HCT116 (cell line): ENCODE data around the gene UCKL1. TPM values are rescaled to one million over a fixed set of nuclear protein-coding genes. Genes with fewer than 3 reads are reported as not detected.

Experiments
- ATAC-seq: fragments of 200-7000 bp; cut with Tn5 transposase; 2 replicates; pipeline ENCODE4 v1.9.1; 2020; ENCODE audit warnings: mild to moderate bottlenecking, moderate library complexity
- BruUV-seq: library from RNA; stranded (reverse); fragments of 400-500 nt; replicated peaks from 2 replicates; lab custom pipeline; 2021; lab: Mats Ljungman, UMichigan
- CTCF ChIA-PET: fragments of 300-600 bp; sonication (Branson Sonifier 250); formaldehyde crosslinking; loops from one replicate; lab custom pipeline; 2021; ENCODE audit warnings: antibody characterized with exemption; lab: Charles Lee
- POLR2A ChIA-PET: fragments of 300-600, 350-600 bp; sonication (Branson Sonifier 250); formaldehyde crosslinking; loops from one replicate; lab custom pipeline; 2021; ENCODE audit warnings: antibody characterized with exemption; lab: Charles Lee
- RAD21 ChIA-PET, 2 experiments: fragments of 300-600 bp; sonication (Branson Sonifier 250); formaldehyde crosslinking; loops; one replicate each; lab custom pipeline; 2023; ENCODE audit warnings: low total read pairs in 2 of 2; ENCODE audit not compliant: uncharacterized antibody in 2 of 2, unreplicated experiment in 2 of 2, low non-redundant PET in 1 of 2; lab: Charles Lee
- DNase-seq: peaks from one replicate; pipeline ENCODE4 v3.0.0-alpha.2; 2010; ENCODE audit warnings: low read depth, low spot score
- H2AFZ ChIP-seq: fragments of 200-600 bp; shearing (Covaris generic), sonication (generic); 2 replicates; pipeline ENCODE4 v1.6.1; 2017; ENCODE audit warnings: low read depth, mixed run types, mixed read lengths, antibody characterized with exemption, low read length; ENCODE audit not compliant: poor library complexity, severe bottlenecking
- H3K27ac ChIP-seq: 2 replicates; pipeline ENCODE4 v1.5.1; 2012; ENCODE audit warnings: low read depth, low read length
- H3K27me3 ChIP-seq: fragments of 200-600 bp; sonication (generic); 2 replicates; pipeline ENCODE4 v1.6.1; 2016; ENCODE audit warnings: mixed run types, low read length, mixed read lengths; ENCODE audit not compliant: insufficient read depth
- H3K36me3 ChIP-seq, 2 experiments: fragments of 200-500 bp in 1 of 2; fragments of 200-600 bp in 1 of 2; sonication (Bioruptor generic) in 1 of 2; sonication (generic) in 1 of 2; 2 replicates each; pipeline versions ENCODE4 v1.5.1 to v1.6.1; 2014 to 2016; ENCODE audit warnings: low read length in 2 of 2, inconsistent platforms in 1 of 2, mixed read lengths in 1 of 2, mixed run types in 1 of 2; ENCODE audit not compliant: insufficient read depth in 2 of 2, control insufficient read depth in 1 of 2
- H3K4me1 ChIP-seq, 2 experiments: fragments of 200-600 bp in 1 of 2; sonication (generic) in 1 of 2; 2 replicates each; pipeline versions ENCODE4 v1.5.1 to v1.6.1; 2012 to 2017; ENCODE audit warnings: low read length in 2 of 2, inconsistent platforms in 1 of 2, mild to moderate bottlenecking in 1 of 2, mixed read lengths in 1 of 2, mixed run types in 1 of 2, moderate library complexity in 1 of 2; ENCODE audit not compliant: insufficient read depth in 2 of 2, control insufficient read depth in 1 of 2
- H3K4me2 ChIP-seq: fragments of 200-600 bp; sonication (generic); 2 replicates; pipeline ENCODE4 v1.6.1; 2017; ENCODE audit warnings: mixed run types, low read length, mixed read lengths
- H3K4me3 ChIP-seq, 2 experiments: fragments of 200-600 bp in 1 of 2; sonication (generic) in 1 of 2; replicated peaks in 1 of 2; 2 replicates each; pipeline ENCODE4 v1.5.1; 2011 to 2016; ENCODE audit warnings: low read length in 2 of 2, control low read depth in 1 of 2, low read depth in 1 of 2, mild to moderate bottlenecking in 1 of 2, mixed read lengths in 1 of 2, mixed run types in 1 of 2
- H3K79me2 ChIP-seq: fragments of 200-600 bp; sonication (generic); 2 replicates; pipeline ENCODE4 v1.6.1; 2017; ENCODE audit warnings: mild to moderate bottlenecking, mixed run types, low read length, moderate library complexity, mixed read lengths; ENCODE audit not compliant: insufficient read depth
- H3K9ac ChIP-seq: fragments of 200-600 bp; sonication (generic); 2 replicates; pipeline ENCODE4 v1.6.1; 2016; ENCODE audit warnings: low read length, mixed read lengths
- H3K9me2 ChIP-seq: fragments of 200-600 bp; sonication (generic), shearing (Covaris generic); 2 replicates; pipeline ENCODE4 v1.6.1; 2017; ENCODE audit warnings: mixed run types, mild to moderate bottlenecking, moderate library complexity; ENCODE audit not compliant: insufficient read depth
- H3K9me3 ChIP-seq, 2 experiments: fragments of 200-500 bp in 1 of 2; fragments of 200-600 bp in 1 of 2; sonication (Bioruptor generic) in 1 of 2; sonication (generic) in 1 of 2; 2 replicates each; pipeline ENCODE4 v1.6.1; 2014 to 2017; ENCODE audit warnings: low read length in 2 of 2, mixed read lengths in 2 of 2, inconsistent platforms in 1 of 2, low read depth in 1 of 2, mild to moderate bottlenecking in 1 of 2, mixed run types in 1 of 2, moderate library complexity in 1 of 2; ENCODE audit not compliant: control insufficient read depth in 1 of 2, insufficient read depth in 1 of 2
- H4K20me1 ChIP-seq: fragments of 200-600 bp; sonication (generic), shearing (Covaris generic); 2 replicates; pipeline ENCODE4 v1.6.1; 2017; ENCODE audit warnings: mixed run types, mild to moderate bottlenecking, moderate library complexity; ENCODE audit not compliant: insufficient read depth
- ATF3 ChIP-seq: IDR thresholded peaks from 2 replicates; pipeline ENCODE4 v1.6.1; 2012
- CBX3 ChIP-seq: IDR thresholded peaks from 2 replicates; pipeline ENCODE4 v1.6.1; 2012; ENCODE audit warnings: low read depth
- CTCF ChIP-seq, 3 experiments: fragments of 200-600 bp in 1 of 3; sonication (generic) in 1 of 3; IDR thresholded peaks in 2 of 3; conservative IDR thresholded peaks in 1 of 3; 2 replicates each; pipeline ENCODE4 v1.5.1; 2012 to 2017; ENCODE audit warnings: low read depth in 2 of 3, low read length in 2 of 3, antibody characterized with exemption in 1 of 3, borderline replicate concordance in 1 of 3, control low read depth in 1 of 3, mild to moderate bottlenecking in 1 of 3, mixed read lengths in 1 of 3, mixed run types in 1 of 3, moderate library complexity in 1 of 3; ENCODE audit not compliant: insufficient read depth in 1 of 3
- ELF1 ChIP-seq: IDR thresholded peaks from 2 replicates; pipeline ENCODE4 v1.6.1; 2012; ENCODE audit warnings: low read depth, borderline replicate concordance
- EZH2 ChIP-seq: fragments of 200-600 bp; sonication (generic); IDR thresholded peaks from 2 replicates; pipeline ENCODE4 v1.6.1; 2017; ENCODE audit warnings: antibody characterized with exemption, mixed run types
- FOSL1 ChIP-seq: IDR thresholded peaks from 2 replicates; pipeline ENCODE4 v1.6.1; 2012; ENCODE audit warnings: low read depth
- JUND ChIP-seq: IDR thresholded peaks from 2 replicates; pipeline ENCODE4 v1.6.1; 2012
- MAX ChIP-seq: IDR thresholded peaks from 2 replicates; pipeline ENCODE4 v1.6.1; 2012
- POLR2AphosphoS5 ChIP-seq: IDR thresholded peaks from 2 replicates; pipeline ENCODE4 v1.6.1; 2011; ENCODE audit warnings: mild to moderate bottlenecking, low read depth, low read length, moderate library complexity
- RAD21 ChIP-seq: IDR thresholded peaks from 2 replicates; pipeline ENCODE4 v1.6.1; 2012; ENCODE audit warnings: low read depth, mild to moderate bottlenecking
- SIN3A ChIP-seq: IDR thresholded peaks from 2 replicates; pipeline ENCODE4 v1.6.1; 2012; ENCODE audit warnings: low read depth
- SP1 ChIP-seq: IDR thresholded peaks from 2 replicates; pipeline ENCODE4 v1.6.1; 2012; ENCODE audit warnings: low read depth
- YY1 ChIP-seq: IDR thresholded peaks from 2 replicates; pipeline ENCODE4 v1.6.1; 2011; ENCODE audit warnings: low read length, low read depth, moderate library complexity, mild to moderate bottlenecking; ENCODE audit not compliant: insufficient replicate concordance; ENCODE audit errors: extremely low read depth
- ZNF274 ChIP-seq: fragments of 200-500 bp; sonication (Bioruptor generic); IDR thresholded peaks from 2 replicates; pipeline ENCODE4 v1.6.1; 2014; ENCODE audit warnings: mild to moderate bottlenecking, low read depth, low read length, inconsistent platforms
- intact Hi-C: fragments of 100-400 bp; cut with micrococcal nuclease; formaldehyde crosslinking; loops from 2 replicates; pipeline ENCODE4 v1.10.0; 2022
- total RNA-seq: library from RNA; stranded (reverse); gene quantifications from one replicate; pipeline ENCODE4 v1.2.1, GENCODE V29; 2021; ENCODE audit not compliant: unreplicated experiment

The UCKL1 gene
- total RNA-seq, 1 experiment from 2014 or later, result 54.2 TPM

GRCh38 chr20:63952769-63953168 is 3.4 kb downstream of the UCKL1 start:
- H4K20me1 ChIP-seq, result no peaks in the 10 kb centered on the region; the same call in 1 of the 2 replicates
- CTCF ChIA-PET, result no interaction called here

More at GRCh38 chr20:63952769-63953168, 3.4 kb downstream of the UCKL1 start:
- peaks cover 83% of the 10 kb centered on the region for H3K79me2 ChIP-seq
- no peaks in the 10 kb centered on the region for H3K9me2 ChIP-seq
- DNase-seq, result no peak
- H3K27me3 ChIP-seq, result no peaks in the 10 kb centered on the region
- TF ChIP-seq ATF3, result no peak
- no peak for TF ChIP-seq SP1
- TF ChIP-seq SIN3A, result no peak
- TF ChIP-seq ELF1, result no peak
- no peak for TF ChIP-seq RAD21
- no peak for TF ChIP-seq MAX
- no peak for TF ChIP-seq ZNF274
- no peak for TF ChIP-seq YY1
- no peak for TF ChIP-seq CBX3
- TF ChIP-seq JUND, result no peak
- no peak for TF ChIP-seq EZH2
- TF ChIP-seq CTCF (IDR thresholded peaks at IDR 0.05 in 2 of 3, conservative IDR thresholded peaks at IDR 0.05 in 1 of 3; ENCODE audit: borderline replicate concordance in 1 of 3, insufficient read depth in 1 of 3, low read depth in 2 of 3, low read length in 2 of 3), result no peak
- no peak for TF ChIP-seq POLR2AphosphoS5
- TF ChIP-seq FOSL1, result no peak
- ChIA-PET RAD21 (no interaction called here), POLR2A (no interaction called here)
- no peak overlapping the region for H3K4me3 ChIP-seq
- ATAC-seq, result no peak
- H3K27ac ChIP-seq, result no peak overlapping the region
- H3K9ac ChIP-seq, result no peak overlapping the region
- no peak overlapping the region for H2AFZ ChIP-seq
- no peaks in the 10 kb centered on the region for H3K9me3 ChIP-seq
- intact Hi-C loops, result no loop called here
- H3K36me3 ChIP-seq, result no peaks in the 10 kb centered on the region
- BruUV-seq, result no TSS peak
- peaks cover 15 to 66% of the 10 kb centered on the region in 2 experiments; a peak in 3 of 4 replicates for H3K4me1 ChIP-seq
- no peak overlapping the region for H3K4me2 ChIP-seq
